MG63 (cell line): Measurements from ENCODE around the gene UBE2L3. TPM values are rescaled to one million over a fixed set of nuclear protein-coding genes. Genes with fewer than 3 reads are reported as not detected.

Experiments used
- DNase-seq: peaks from one replicate; pipeline ENCODE4 v3.0.0-alpha.2; 2020
- H3K27me3 ChIP-seq: fragments of 250-450 bp; sonication (Bioruptor Pico); 2 replicates; pipeline ENCODE4 v1.5.1; 2020; ENCODE audit warnings: mild to moderate bottlenecking, moderate library complexity
- H3K36me3 ChIP-seq: fragments of 250-450 bp; sonication (Bioruptor Pico); 2 replicates; pipeline ENCODE4 v1.5.1; 2020; ENCODE audit warnings: mild to moderate bottlenecking, moderate library complexity
- H3K4me3 ChIP-seq: fragments of 250-450 bp; sonication (Bioruptor Pico); 2 replicates; pipeline ENCODE4 v1.5.1; 2020; ENCODE audit warnings: mild to moderate bottlenecking, moderate library complexity
- H3K9me3 ChIP-seq: fragments of 250-450 bp; sonication (Bioruptor Pico); 2 replicates; pipeline ENCODE4 v1.5.1; 2020; ENCODE audit warnings: mild to moderate bottlenecking, moderate library complexity
- total RNA-seq: library from RNA; depleted of rRNA; stranded (reverse); fragments of >200 nt; shearing (Covaris generic); gene quantifications from 2 replicates; pipeline ENCODE4 v1.2.3, GENCODE V29; 2014; ENCODE audit warnings: low replicate concordance; rRNA removed

Gene UBE2L3
- total RNA-seq, 1 experiment from 2014 or later, result 37.1 TPM

DNA sequence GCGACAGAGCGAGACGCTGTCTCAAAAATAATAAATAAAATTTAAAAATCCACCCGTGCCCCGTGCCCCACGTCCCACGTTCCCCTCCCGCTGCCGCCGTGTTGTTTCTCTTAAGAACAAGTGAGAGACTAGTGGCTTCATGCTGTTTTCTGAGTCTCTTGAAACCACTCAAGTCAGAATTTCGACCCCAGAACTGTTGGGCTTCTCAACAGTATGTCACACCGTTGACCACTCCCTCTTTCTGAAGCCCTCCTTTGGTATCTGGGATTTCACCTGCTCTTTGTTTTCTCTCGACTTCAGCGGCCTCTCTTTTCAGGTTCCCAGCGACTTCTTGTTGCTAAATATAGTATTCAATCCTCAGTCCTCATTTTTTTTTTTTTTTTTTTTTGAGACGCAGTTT is 99.3 kb downstream of the UBE2L3 start:
- no peaks in the 10 kb centered on the region for H3K9me3 ChIP-seq
- H3K4me3 ChIP-seq, result peak overlapping the region; percentile 68
- H3K27me3 ChIP-seq, result no peaks in the 10 kb centered on the region
- no peak for DNase-seq
- H3K36me3 ChIP-seq, result peaks cover 17% of the 10 kb centered on the region

DNA sequence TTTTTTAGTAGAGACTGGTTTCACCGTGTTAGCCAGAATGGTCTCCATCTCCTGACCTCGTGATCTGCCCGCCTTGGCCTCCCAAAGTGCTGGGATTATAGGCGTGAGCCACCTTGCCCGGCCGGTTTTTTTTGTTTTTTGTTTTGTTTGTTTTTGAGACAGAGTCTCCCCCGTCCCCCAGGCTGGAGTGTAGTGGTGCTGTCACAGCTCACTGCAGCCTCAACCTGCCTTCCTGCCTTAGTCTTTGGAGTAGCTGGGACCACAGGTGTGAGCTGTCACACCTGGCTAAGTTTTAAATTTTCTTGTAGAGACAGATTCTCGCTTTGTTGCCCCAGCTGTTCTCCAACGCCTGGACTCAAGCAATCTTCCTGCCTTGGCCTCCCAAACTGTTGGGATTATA is 101.5 kb downstream of the UBE2L3 start:
- Histone ChIP-seq H3K36me3 (peaks cover 26% of the 10 kb centered on the region), H3K9me3 (no peaks in the 10 kb centered on the region), H3K27me3 (no peaks in the 10 kb centered on the region), H3K4me3 (no peak overlapping the region)
- no peak for DNase-seq

DNA sequence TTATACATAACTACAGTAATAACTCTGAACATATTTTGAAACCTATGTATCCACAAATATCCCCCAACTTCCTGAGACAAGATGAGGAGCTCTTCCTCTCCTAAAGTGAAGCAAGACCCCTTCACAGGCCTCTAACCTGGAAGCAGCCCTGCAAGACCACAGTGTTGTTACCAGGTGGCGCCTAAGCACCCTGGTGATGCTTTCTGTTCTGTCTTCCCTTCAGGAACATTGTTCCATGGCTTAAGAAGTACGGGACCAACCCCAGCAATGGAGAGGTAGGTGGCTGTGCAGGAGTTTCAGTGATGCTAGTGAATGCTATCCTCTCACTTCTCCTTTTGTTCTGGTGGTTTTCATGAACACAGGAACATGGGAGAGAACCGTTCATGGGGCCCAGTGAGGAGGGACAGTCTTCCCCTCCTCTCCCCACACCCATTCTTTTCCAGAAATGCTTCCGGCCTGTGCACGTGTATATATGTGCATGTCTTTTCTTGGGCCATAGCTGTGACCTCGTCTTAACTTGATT is 104.7 kb downstream of the UBE2L3 start:
- Histone ChIP-seq H3K9me3 (no peaks in the 10 kb centered on the region), H3K27me3 (no peaks in the 10 kb centered on the region), H3K4me3 (no peak overlapping the region), H3K36me3 (peaks cover 33% of the 10 kb centered on the region)
- DNase-seq, result no peak

Other genes starting within 250 kb of the UBE2L3 start
- gene RIMBP3B, start 184.0 kb upstream of the UBE2L3 start, total RNA-seq, result 0.03 and 1.3 TPM in 2 replicates
- gene HIC2, start 150.3 kb upstream of the UBE2L3 start, total RNA-seq, result 0.99 and 1.2 TPM in 2 replicates
- 0.30 TPM in 1 of 2 replicates, not detected in the other for gene TMEM191C, start 100.3 kb upstream of the UBE2L3 start, total RNA-seq
- gene RIMBP3C, start 16.3 kb upstream of the UBE2L3 start, total RNA-seq, result 0.30 and 0.49 TPM in 2 replicates
- gene YDJC, start 62.3 kb downstream of the UBE2L3 start, total RNA-seq, result 70.3 and 78.4 TPM in 2 replicates
- gene CCDC116, start 65.0 kb downstream of the UBE2L3 start, total RNA-seq, result not detected in 2 replicates
- 13.9 and 40.9 TPM in 2 replicates for gene SDF2L1, start 74.6 kb downstream of the UBE2L3 start, total RNA-seq
- gene PPIL2, start 98.3 kb downstream of the UBE2L3 start, total RNA-seq, result 11.2 and 17.4 TPM in 2 replicates
- gene YPEL1, start 168.1 kb downstream of the UBE2L3 start, total RNA-seq, result 0.07 TPM in 1 of 2 replicates, not detected in the other